Osteoblast (primary cell): Measurements from ENCODE around the gene DCLK1. TPM values are rescaled to one million over a fixed set of nuclear protein-coding genes. Genes with fewer than 3 reads are reported as not detected.

Source experiments
- DNase-seq: peaks from one replicate; pipeline ENCODE4 v3.0.0; 2011; ENCODE audit warnings: low spot score, mixed read lengths; ENCODE audit not compliant: insufficient read length; ENCODE audit errors: missing footprints
- H2AFZ ChIP-seq: 2 replicates; pipeline ENCODE4 v1.6.0; 2011; ENCODE audit warnings: mild to moderate bottlenecking, low read length
- H3K27ac ChIP-seq: 2 replicates; pipeline ENCODE4 v1.5.1; 2011; ENCODE audit warnings: mild to moderate bottlenecking, low read depth, low read length, moderate library complexity
- H3K27me3 ChIP-seq: 2 replicates; pipeline ENCODE4 v1.6.0; 2012; ENCODE audit warnings: mild to moderate bottlenecking, control low read depth, inconsistent platforms, low read length, moderate library complexity; ENCODE audit not compliant: insufficient read depth
- H3K36me3 ChIP-seq: 2 replicates; pipeline ENCODE4 v1.5.1; 2011; ENCODE audit warnings: mild to moderate bottlenecking, low read length, control low read depth, moderate library complexity; ENCODE audit not compliant: insufficient read depth
- H3K4me1 ChIP-seq: 2 replicates; pipeline ENCODE4 v1.5.1; 2011; ENCODE audit warnings: mild to moderate bottlenecking, low read length, control low read depth, moderate library complexity; ENCODE audit not compliant: insufficient read depth
- H3K4me2 ChIP-seq: 2 replicates; pipeline ENCODE4 v1.6.0; 2011; ENCODE audit warnings: mild to moderate bottlenecking, low read length; ENCODE audit not compliant: insufficient read depth
- H3K4me3 ChIP-seq: fragments of 200-600 bp; sonication (generic); 3 replicates; pipeline ENCODE4 v1.5.1; 2012; ENCODE audit warnings: mild to moderate bottlenecking, low read length, inconsistent platforms; ENCODE audit not compliant: insufficient read depth
- H3K79me2 ChIP-seq: 2 replicates; pipeline ENCODE4 v1.6.0; 2012; ENCODE audit warnings: mild to moderate bottlenecking, low read length, control low read depth, inconsistent platforms; ENCODE audit not compliant: insufficient read depth
- H3K9me3 ChIP-seq: 2 replicates; pipeline ENCODE4 v1.5.1; 2011; ENCODE audit warnings: low read depth, low read length, control low read depth
- H4K20me1 ChIP-seq: 2 replicates; pipeline ENCODE4 v1.6.0; 2012; ENCODE audit warnings: mild to moderate bottlenecking, low read length, control low read depth; ENCODE audit not compliant: insufficient read depth
- total RNA-seq: library from RNA; depleted of rRNA; stranded (reverse); fragments of >200 nt; gene quantifications from 2 replicates; pipeline ENCODE4 v1.2.3, GENCODE V29; 2012
- TF ChIP-seq, protein P1 (sequence below): IDR thresholded peaks from 2 replicates; pipeline ENCODE4 v1.5.1; 2011; ENCODE audit warnings: mild to moderate bottlenecking, low read depth, low read length, moderate library complexity; ENCODE audit errors: extremely low read depth

The DCLK1 gene
- total RNA-seq, 1 donor, result 132 TPM

DNA sequence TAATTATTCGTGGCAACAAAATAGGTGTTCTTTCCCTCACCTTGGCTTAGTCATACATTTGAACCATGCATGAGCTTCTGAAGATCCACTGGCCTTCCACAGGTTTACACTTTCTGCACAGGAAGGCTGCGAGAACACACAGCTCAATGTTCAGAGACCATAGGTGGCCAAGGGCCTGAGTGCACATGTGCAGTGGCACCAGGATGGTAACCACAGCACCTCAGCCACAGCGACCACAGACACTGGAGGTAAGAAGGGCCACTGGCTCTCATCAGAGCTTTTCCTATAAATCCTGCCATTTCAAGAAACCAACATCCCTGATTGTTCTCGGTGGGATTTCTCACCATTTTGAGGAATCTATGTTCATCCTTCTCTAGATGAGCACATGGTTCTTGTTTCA, 1.6 kb downstream of the DCLK1 start:
- Histone ChIP-seq H3K27ac (no peak overlapping the region), H3K36me3 (no peaks in the 10 kb centered on the region), H3K4me1 (peaks cover 12% of the 10 kb centered on the region), H3K27me3 (peaks cover 43% of the 10 kb centered on the region), H2AFZ (no peak overlapping the region), H3K9me3 (no peaks in the 10 kb centered on the region), H3K4me3 (no peak overlapping the region), H4K20me1 (no peaks in the 10 kb centered on the region), H3K4me2 (no peak overlapping the region), H3K79me2 (peaks cover 4% of the 10 kb centered on the region)
- TF ChIP-seq, protein P1, sequence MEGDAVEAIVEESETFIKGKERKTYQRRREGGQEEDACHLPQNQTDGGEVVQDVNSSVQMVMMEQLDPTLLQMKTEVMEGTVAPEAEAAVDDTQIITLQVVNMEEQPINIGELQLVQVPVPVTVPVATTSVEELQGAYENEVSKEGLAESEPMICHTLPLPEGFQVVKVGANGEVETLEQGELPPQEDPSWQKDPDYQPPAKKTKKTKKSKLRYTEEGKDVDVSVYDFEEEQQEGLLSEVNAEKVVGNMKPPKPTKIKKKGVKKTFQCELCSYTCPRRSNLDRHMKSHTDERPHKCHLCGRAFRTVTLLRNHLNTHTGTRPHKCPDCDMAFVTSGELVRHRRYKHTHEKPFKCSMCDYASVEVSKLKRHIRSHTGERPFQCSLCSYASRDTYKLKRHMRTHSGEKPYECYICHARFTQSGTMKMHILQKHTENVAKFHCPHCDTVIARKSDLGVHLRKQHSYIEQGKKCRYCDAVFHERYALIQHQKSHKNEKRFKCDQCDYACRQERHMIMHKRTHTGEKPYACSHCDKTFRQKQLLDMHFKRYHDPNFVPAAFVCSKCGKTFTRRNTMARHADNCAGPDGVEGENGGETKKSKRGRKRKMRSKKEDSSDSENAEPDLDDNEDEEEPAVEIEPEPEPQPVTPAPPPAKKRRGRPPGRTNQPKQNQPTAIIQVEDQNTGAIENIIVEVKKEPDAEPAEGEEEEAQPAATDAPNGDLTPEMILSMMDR, result no peak
- no peak for DNase-seq

DNA sequence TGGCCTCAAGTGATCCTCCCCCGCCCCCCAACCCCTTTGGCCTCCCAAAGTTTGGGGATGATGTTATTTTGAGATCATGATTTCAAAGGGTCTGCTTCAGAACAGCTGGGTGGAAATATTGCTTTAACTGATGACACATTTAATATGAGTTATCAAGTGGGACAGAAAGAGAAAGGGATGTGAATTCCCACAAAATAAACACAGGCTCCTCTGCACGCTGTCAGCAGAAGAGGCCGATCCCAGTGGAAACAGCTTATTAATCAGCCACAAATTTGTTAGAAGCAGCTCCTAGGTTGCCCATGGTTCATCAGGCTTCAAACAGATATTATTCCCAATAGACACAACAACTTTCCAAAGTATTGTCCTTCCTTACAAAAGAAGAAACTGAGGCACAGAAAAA, 4.7 kb downstream of the DCLK1 start:
- Histone ChIP-seq H3K4me3 (no peak overlapping the region), H3K36me3 (no peaks in the 10 kb centered on the region), H3K4me1 (peaks cover 14% of the 10 kb centered on the region), H3K4me2 (no peak overlapping the region), H3K79me2 (peaks cover 4% of the 10 kb centered on the region), H2AFZ (no peak overlapping the region), H3K9me3 (no peaks in the 10 kb centered on the region), H3K27me3 (peaks cover 38% of the 10 kb centered on the region), H3K27ac (no peak overlapping the region), H4K20me1 (no peaks in the 10 kb centered on the region)
- TF ChIP-seq, protein P1, result no peak
- DNase-seq, result peak; percentile 89

DNA sequence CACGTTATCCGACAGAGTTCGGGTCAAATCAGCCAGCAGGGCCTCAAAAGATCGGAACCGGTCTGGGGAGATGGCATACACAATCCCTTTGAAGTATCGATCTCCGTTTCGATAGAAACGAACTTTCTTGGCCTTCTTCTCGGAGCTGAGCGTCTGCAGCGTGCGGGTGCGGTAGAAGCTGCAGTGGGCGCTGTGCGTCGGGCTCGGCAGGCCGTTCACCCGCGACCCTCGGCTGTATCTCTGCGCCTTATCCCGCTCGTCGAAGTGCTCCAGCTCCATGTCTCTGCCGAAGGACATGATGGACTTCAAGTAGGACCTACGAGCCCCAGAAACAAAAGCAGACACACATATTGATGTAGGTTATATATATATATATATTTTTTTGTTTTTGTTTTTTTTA, 5.3 kb downstream of the DCLK1 start:
- peaks cover 38% of the 10 kb centered on the region for H3K27me3 ChIP-seq
- H4K20me1 ChIP-seq, result no peaks in the 10 kb centered on the region
- TF ChIP-seq, protein P1, result no peak
- H3K4me3 ChIP-seq, result no peak overlapping the region
- H3K4me2 ChIP-seq, result no peak overlapping the region
- H3K36me3 ChIP-seq, result no peaks in the 10 kb centered on the region
- H2AFZ ChIP-seq, result no peak overlapping the region
- no peaks in the 10 kb centered on the region for H3K9me3 ChIP-seq
- no peak overlapping the region for H3K27ac ChIP-seq
- peaks cover 4% of the 10 kb centered on the region for H3K79me2 ChIP-seq
- peaks cover 12% of the 10 kb centered on the region for H3K4me1 ChIP-seq
- no peak for DNase-seq

DNA sequence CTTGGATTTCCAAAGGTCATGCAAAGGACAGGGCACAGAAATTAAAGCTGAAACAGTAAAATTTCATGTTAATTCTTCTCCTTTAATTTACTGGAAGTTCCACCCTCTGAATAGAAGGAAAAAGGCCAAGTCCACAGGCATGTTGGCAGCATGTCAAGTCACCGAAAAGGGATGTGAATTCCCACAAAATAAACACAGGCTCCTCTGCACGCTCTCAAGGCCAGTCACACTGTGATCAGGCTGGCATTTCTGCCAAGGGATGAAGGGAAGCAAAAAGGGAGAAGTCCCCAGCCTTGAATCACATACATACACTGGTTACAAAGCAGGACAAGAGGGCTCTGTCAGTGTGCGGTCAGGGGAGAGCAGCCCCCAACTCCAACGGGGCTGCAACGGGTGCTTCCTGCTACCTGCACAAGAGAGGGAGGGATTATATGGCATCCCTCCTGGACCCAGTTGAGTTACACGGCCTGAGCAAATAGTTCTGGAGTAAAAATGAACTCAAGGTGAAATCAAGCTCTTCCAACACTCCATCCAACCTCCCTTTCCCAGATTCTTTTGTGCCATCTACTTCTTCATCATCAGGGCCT, 6.9 kb downstream of the DCLK1 start:
- Histone ChIP-seq H3K27me3 (peaks cover 24% of the 10 kb centered on the region), H3K4me3 (no peak overlapping the region), H3K4me1 (peaks cover 12% of the 10 kb centered on the region), H4K20me1 (no peaks in the 10 kb centered on the region), H2AFZ (no peak overlapping the region), H3K79me2 (no peaks in the 10 kb centered on the region), H3K9me3 (no peaks in the 10 kb centered on the region), H3K4me2 (peak overlapping the region; percentile 20), H3K27ac (no peak overlapping the region), H3K36me3 (no peaks in the 10 kb centered on the region)
- peak; percentile 93 for DNase-seq
- TF ChIP-seq, protein P1, result no peak
